GM18505 (cell line): ENCODE data around the gene CEP295NL.
"Not testable (repeated sequence)": the region's sequence is repeated elsewhere in the genome, so short reads cannot be mapped to it uniquely, and the experiment has no call there.

Experiments used
- ATAC-seq: cut with Tn5 transposase; IDR thresholded peaks from one replicate; pipeline ENCODE4 v1.9.1; 2021; ENCODE audit not compliant: unreplicated experiment
- POLR2A ChIP-seq: IDR thresholded peaks from 4 replicates; pipeline ENCODE4 v1.6.1; 2011; ENCODE audit warnings: borderline replicate concordance; ENCODE audit not compliant: insufficient read depth, insufficient read length; ENCODE audit errors: extremely low read depth

The CEP295NL gene

DNA sequence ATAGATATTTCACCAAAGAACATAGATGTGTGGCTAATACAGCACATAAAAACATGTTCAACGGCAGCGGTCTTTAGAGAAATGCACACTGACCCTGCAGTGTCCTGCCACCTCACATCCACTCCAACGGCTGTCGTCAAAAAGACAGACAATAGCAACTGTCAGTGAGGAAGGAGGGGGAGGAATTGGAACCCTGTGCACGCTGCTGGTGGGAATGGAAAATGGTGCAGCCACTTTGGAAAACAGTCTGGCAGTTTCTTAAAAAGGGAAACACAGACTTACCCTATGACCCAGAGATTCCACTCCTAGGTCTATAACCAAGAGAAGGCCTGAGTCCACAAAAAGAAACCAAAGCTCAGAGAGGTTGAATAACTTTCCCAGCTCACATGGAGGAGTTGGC is 7.7 kb downstream of the CEP295NL start:
- no peak for TF ChIP-seq POLR2A
- ATAC-seq, result no peak

- ATAC-seq, result no peak
- no peak for TF ChIP-seq POLR2A
These were observed 9.3 kb downstream of the CEP295NL start for GRCh38 chr17:78893684-78894083.

DNA sequence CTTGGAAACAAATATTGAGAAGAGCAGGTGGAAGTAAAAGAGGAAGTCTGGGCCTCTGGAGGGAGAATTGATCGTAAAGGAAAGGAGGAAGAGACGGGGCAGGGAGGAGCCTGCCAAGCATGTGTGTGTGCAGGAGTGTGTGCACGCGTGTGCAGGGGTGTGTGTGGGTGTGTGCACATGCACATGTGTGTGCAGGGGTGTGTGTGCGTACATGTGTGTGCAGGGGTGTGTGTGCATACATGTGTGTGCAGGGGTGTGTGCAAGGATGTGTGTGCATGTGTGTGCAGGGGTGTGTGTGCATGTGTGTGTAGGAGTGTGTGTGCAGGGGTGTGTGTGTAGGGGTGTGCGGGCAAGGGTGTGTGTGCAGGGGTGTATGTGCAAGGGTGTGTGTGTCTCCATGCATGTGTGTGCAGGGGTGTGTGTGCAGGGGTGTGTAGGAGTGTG is 10.0 kb downstream of the CEP295NL start:
- no peak for ATAC-seq
- TF ChIP-seq POLR2A, result no peak

- no peak for ATAC-seq
- no peak for TF ChIP-seq POLR2A
These were observed 10.5 kb downstream of the CEP295NL start for GRCh38 chr17:78892520-78892919.

DNA sequence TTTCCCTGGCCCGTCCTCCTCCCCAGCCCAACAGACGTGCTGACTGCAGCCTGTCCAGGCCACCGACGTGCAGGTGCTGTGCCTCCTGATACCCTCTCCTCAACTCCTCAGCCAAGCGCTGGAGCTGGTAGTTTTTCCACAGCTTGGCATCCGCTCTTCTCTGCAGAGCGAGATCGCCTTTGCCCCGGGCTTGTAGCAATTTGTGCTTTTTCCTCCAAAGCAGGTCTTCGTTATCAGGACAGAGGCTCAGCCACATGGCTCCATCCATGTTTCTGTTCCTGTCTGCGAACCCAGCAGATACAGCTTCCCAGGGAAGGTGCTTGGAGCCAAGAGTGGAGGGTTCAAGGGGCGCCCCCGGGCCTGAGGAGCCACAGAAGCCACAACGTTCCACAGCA is 10.9 kb downstream of the CEP295NL start:
- no peak for TF ChIP-seq POLR2A
- no peak for ATAC-seq

DNA sequence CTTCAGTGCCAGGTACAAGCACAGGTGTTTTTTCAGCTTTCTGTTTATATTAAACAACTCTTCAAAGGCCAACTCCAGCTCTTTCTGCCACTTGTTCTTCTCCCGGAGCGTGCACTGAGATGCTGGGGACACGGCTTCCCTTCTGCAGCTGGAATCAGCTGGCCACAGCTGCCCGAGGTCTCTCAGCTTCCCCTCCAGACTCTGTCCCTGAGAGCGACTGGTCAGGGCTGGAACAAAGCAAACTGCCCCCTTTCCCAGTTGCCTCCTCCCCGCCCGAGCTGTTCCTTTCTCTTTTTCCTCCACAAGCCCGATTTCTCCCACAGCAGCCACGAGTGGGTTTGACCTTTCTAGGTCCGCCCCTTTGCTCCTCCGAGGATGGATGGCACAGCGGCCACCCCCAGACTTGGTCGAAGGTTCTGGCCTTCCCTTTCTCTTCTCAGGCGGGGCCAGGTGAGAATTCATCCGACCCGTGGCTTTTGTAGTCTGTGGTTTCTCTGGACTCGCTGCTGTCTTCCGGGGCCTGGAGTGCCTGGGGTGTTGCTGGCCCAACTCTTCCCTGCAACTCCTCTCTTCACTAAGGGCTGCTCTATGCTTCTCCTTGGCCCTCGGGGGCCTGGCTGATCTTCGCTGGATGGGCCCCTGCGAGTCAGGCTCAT is 11.5 kb downstream of the CEP295NL start:
- no peak for ATAC-seq
- TF ChIP-seq POLR2A, result no peak

DNA sequence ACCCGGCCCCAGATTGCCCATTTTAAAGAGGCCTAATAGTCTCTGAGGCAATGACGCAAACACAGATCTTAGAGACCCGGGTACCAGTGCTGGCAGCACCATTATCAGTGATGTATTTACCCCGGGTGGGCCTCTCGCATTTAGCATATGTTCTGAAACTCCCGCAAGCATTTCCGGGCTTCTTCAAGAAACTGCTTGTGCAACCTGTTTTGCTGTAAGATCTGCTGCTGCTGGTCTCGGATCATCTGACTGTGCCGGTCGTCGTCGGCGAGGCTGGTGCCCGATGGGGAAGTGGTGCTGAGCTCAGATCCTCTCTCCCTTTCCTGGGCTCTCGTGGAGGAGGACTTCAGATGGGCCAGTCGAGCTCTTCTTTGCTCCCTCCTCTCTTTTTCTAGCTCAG is 12.5 kb downstream of the CEP295NL start:
- no peak for TF ChIP-seq POLR2A
- ATAC-seq, result no peak

DNA sequence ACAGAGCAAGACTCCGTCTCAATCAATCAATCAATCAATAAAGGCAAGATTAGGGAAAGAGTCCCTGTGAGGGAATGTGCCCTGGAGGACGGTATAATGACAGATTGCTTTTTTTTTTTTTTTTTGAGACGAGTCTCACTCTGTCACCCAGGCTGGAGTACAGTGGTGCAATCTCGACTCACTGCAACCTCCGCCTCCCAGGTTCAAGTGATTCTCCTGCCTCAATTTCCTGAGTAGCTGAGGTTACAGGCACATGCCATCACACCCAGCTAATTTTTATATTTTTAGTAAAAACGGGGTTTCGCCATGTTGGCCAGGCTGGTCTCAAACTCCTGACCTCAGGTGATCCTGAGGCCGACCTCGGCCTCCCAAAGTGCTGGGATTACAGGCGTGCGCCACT is 12.9 kb downstream of the CEP295NL start:
- ATAC-seq, result not testable (repeated sequence)

- ATAC-seq, result no peak
- no peak for TF ChIP-seq POLR2A
These were observed 13.5 kb downstream of the CEP295NL start for GRCh38 chr17:78889531-78889930.

DNA sequence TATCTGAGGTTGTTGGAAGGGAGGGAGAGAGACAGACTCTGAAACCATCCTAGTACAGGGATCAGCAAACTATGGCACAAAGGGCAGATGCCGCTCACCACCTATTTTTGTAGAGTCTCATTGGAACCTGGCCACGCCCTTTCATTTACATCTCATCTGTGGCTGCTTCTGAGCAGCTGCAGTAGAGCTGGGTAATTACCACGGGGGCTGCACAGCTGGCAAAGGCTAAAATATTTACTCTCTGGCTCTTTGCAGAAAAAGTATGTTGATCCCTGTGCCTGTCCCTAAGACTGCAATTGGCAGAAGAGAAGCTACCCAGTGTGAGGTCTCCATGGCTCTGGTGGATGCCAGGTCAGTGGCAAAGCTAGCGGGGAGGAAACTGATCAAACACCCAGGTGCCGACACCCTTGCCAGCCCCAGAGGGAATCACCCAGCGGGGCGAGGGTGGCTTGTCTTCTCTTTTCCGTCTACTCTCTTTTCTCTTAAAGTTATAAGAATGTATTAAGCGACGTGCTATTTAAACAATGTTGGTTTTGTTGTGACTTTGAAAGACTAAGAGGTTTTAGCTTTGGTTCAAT is 14.0 kb downstream of the CEP295NL start:
- no peak for ATAC-seq
- TF ChIP-seq POLR2A, result no peak

GRCh38 chr17:78886954-78887353 is 16.0 kb downstream of the CEP295NL start:
- TF ChIP-seq POLR2A, result no peak
- ATAC-seq, result no peak

GRCh38 chr17:78885956-78886355 is 17.0 kb downstream of the CEP295NL start:
- TF ChIP-seq POLR2A, result no peak
- no peak for ATAC-seq

- TF ChIP-seq POLR2A, result no peak
- no peak for ATAC-seq
These were observed 17.9 kb downstream of the CEP295NL start for GRCh38 chr17:78884876-78885667.
